Measurements from ENCODE around the gene PIK3R1.

Gene PIK3R1

DNA sequence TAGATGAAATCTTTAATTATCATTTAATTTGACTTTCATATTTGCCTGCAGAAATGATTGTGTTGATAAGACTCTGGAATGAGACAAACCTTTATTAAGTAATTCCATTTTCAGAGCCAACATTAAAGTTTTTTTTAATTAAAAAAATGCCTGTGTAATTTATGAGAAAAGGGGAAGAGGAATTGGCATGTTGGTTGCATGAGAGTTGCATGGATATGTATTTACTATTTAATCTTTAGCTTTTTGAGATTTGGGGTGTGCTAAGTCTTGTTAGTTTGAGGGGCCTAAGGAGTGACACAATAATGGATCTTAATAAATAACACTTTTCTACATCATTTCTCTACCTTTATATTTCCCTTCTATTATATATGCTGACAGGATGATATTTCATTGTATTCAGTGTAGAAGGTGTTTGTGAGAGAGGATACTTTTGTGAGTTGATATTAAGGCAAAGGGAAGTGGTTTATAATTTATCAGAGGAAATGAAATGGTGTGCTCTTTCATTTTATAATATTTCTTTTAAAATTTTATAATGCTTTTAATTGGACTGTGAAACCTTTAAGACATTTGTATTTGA lies 54.9 kb downstream of the PIK3R1 start:
- no peak for DNase-seq (ENCODE audit: low read depth)

GRCh38 chr5:68271124-68271523 lies 55.6 kb downstream of the PIK3R1 start:
- DNase-seq (ENCODE audit: low read depth) = no peak

- DNase-seq (ENCODE audit: low read depth) = no peak
Measured at GRCh38 chr5:68272289-68272688, 56.7 kb downstream of the PIK3R1 start.

DNA sequence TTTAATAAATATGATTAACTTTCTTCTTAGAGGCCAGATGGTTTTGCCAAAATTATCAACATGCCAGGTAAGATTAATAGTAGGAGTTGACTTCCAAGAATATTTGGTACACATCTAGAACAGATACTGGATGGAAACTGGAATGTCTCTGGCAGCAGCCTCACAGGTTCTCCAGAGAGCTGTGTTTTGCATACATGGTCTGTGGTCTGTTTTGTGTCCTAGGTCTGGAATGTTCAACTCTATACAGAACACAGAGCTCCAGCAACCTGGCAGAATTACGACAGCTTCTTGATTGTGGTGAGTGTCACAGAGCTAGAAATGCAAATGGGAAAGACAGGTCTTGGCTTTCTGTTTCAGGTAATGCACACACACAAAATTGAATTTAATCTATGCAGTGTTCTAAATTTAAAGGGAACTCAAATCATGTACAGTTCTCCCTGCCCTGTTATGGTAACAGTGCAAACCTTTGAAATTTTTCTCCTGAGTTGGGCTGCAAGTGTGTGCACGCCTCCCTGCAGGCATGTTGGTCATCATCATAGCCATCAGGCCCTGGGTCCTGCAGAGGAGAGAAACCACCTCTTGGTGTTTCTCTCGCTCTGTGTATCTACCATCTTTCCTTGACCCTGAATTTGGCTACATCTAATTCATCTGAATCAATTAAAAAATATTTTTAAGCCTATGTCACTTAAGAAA lies 58.3 kb downstream of the PIK3R1 start:
- no peak for DNase-seq (ENCODE audit: low read depth)

GRCh38 chr5:68274847-68275651 lies 59.5 kb downstream of the PIK3R1 start:
- no peak for DNase-seq (ENCODE audit: low read depth)

GRCh38 chr5:68276740-68277139 lies 61.2 kb downstream of the PIK3R1 start:
- no peak for DNase-seq (ENCODE audit: low read depth)

DNA sequence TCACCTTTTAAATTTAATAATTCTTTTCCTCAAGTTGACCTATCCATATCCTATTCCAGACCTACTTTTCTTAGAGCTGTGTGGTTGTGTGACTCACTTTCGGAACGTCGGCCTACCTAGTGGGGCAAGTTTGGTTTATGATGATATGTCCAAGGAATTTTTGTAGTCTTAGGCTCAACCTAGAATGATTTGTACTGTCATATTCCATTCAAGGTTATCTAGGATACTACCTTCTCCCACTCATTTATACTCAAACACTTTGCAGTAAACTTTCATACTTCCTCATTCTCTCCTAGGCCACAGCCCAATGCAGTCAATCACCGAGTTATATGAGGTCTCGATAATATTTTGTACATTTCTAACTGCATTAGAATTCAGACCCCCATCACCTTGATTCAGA lies 61.9 kb downstream of the PIK3R1 start:
- no peak for DNase-seq (ENCODE audit: low read depth)

DNA sequence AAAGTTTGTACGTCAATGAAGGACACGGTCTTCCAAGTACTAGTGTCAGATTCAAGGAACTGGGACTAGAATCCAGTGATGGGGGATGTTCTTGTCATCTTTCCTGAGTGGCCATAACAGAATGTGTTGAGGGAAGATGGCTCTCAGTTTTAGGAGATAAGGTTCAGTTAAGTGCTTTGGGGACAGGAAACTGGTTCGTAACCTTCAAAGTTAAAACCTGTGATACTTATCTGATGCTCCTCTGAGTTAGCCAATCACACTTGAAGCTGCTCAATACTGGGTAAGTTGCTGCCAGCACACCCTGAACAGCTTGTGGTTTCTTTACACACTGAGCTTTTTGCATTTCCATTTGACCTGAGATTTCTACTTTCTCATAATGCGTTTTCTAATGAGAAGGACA lies 64.4 kb downstream of the PIK3R1 start:
- DNase-seq (ENCODE audit: low read depth) = peak; percentile 47

GRCh38 chr5:68282001-68282400 lies 66.4 kb downstream of the PIK3R1 start:
- no peak for DNase-seq (ENCODE audit: low read depth)

GRCh38 chr5:68283766-68284165 lies 68.2 kb downstream of the PIK3R1 start:
- DNase-seq (ENCODE audit: low read depth) = no peak

- DNase-seq (ENCODE audit: low read depth) = no peak
Measured at GRCh38 chr5:68285075-68285840, 69.7 kb downstream of the PIK3R1 start.

- DNase-seq (ENCODE audit: low read depth) = no peak
Measured at GRCh38 chr5:68285851-68286611, 70.5 kb downstream of the PIK3R1 start.

- DNase-seq (ENCODE audit: low read depth) = no peak
Measured at GRCh38 chr5:68286612-68286912, 71.0 kb downstream of the PIK3R1 start.

DNA sequence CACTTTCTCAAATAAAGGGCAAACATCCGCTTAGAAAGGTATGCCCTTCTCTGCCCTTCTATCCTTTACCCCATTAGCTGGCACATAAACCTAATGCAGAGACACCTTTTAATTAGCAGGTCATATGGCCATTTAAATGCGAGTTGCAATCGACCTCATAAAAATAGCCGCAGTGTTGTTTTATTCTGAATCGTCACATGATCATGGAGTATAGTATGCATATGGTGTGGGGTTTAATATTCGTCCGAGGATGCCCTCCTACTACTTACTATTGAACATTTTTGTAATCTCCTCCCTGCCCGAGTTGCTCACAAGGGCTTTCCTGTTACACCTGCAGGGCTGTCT lies 72.0 kb downstream of the PIK3R1 start:
- no peak for DNase-seq (ENCODE audit: low read depth)

- DNase-seq (ENCODE audit: low read depth) = peak; percentile 18
Measured at GRCh38 chr5:68287976-68288706, 72.6 kb downstream of the PIK3R1 start.

DNA sequence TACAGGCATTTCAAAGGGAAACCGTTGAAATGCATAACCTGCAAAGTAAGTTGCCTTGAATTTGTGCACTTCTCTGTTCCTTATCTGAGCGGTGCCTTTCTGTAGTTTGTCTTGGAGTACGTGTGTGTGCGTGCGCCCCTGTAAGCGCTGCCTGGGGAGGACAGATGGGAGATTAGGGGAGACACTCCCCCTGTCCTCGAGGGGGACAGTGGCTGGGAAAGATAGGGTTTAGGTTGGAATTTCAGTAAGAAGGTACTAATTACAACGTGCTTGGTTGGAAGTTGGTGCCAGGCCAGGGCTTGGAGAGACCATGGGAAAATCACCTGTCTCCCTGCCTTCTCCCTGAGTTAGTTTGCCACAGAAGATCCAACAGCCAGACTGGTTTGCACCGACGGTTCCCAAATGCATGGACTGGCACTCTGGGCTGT lies 73.2 kb downstream of the PIK3R1 start:
- DNase-seq (ENCODE audit: low read depth) = no peak

DNA sequence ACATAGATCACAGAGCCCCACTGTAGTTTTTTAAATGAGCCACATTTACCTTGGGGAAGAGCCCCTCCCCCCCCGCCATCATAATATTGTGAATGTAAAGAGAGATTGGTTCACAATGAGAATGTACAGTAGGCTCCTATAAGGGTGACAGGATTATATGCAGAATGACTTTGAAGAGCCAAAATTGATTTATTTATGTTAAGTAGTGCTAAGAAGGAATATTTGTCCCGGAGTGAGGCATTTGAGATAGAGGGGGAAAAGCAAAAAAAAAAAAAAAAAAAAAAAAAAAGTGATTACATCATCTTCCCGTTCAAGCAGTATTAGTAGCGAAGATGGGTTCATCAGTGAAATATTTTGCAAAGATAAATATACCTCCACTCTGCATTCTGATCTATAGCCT lies 73.9 kb downstream of the PIK3R1 start:
- DNase-seq (ENCODE audit: low read depth) = no peak

DNA sequence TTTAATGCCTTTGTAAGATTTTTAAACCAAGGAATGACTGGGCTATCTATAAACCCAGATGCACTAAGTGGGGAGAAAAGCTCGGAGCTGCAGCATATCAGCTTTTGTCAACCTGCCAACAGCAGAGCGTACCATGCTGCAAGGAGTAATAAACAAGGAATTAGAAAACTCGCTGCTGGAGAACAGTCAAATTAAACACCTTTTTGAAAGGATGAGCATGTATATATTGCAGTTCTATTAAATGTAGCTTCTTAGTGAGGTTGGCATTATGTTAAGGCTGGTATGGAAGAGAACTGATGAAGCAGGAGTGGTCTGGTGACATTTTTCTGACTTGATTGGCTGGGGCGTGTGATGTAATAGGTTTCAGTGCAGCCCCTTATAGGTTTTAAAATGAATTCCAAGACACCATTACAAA lies 74.7 kb downstream of the PIK3R1 start:
- no peak for DNase-seq (ENCODE audit: low read depth)

DNA sequence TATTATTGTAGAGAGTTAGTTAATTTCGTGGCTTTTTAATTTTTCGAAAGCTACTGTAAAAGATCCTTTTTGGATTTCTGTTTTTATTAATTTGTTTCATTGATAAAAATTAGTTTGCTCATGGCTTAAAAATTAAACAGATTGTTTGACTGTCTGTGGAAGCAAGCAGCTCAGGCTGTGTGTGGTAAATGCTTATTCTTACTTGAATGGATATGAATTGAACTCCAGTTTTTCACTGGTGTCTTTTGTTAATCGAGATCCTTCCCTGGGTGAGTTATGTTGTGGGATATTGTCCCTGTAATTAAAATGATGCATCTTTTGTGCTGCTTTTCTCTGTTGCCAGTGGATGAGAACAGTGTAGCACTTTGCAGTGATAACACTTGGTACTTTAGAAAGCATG lies 75.3 kb downstream of the PIK3R1 start:
- no peak for DNase-seq (ENCODE audit: low read depth)

DNA sequence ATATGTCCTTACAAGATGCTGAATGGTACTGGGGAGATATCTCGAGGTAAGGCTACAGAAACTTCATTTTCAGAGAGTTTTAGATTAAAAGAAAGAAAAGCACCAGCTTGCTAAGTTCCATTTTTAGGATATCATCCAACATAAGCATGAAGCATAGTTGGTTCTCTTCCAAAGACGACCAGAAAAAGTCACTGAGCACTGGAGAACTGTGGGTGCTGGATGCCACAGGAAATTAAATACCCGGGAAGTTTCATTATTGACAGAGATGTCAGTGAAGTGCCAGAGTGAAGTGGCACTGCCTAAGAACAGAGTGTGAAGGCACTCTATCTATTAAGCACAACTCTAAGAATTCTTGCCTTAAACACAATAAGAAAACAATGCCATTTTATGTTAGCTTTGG lies 76.8 kb downstream of the PIK3R1 start:
- DNase-seq (ENCODE audit: low read depth) = no peak

- no peak for DNase-seq (ENCODE audit: low read depth)
Measured at GRCh38 chr5:68295772-68296171, 80.2 kb downstream of the PIK3R1 start.
